Spleen (tissue), 11 donors: ENCODE measurements around the gene TRAPPC2. TPM values are rescaled to one million over a fixed set of nuclear protein-coding genes. Genes with fewer than 3 reads are reported as not detected.

Experiments used
- DNase-seq: peaks from one replicate; pipeline ENCODE4 v3.0.0-alpha.2; 2020
- H3K27ac ChIP-seq, 8 donors: fragments of 200-600 bp; sonication (generic) in 7 of 8; 1 replicate in 4 of 8; 2 replicates in 4 of 8; pipeline versions ENCODE4 v1.5.0 to v1.8.0; 2016 to 2021; ENCODE audit warnings: inconsistent platforms in 4 of 8, mild to moderate bottlenecking in 4 of 8, moderate library complexity in 1 of 8
- H3K27me3 ChIP-seq, 7 donors: fragments of 200-600 bp; sonication (generic) in 6 of 7; replicated peaks in 1 of 7; 1 replicate in 4 of 7; 2 replicates in 3 of 7; pipeline versions ENCODE4 v1.5.0 to v1.8.0; 2016 to 2021; ENCODE audit warnings: inconsistent platforms in 3 of 7, mild to moderate bottlenecking in 1 of 7
- H3K36me3 ChIP-seq, 6 donors: fragments of 200-600 bp; sonication (generic) in 5 of 6; 1 replicate in 4 of 6; 2 replicates in 2 of 6; pipeline versions ENCODE4 v1.5.0 to v1.8.0; 2016 to 2021; ENCODE audit warnings: inconsistent platforms in 2 of 6
- H3K4me1 ChIP-seq, 6 donors: fragments of 200-600 bp; sonication (generic) in 5 of 6; 1 replicate in 3 of 6; 2 replicates in 3 of 6; pipeline versions ENCODE4 v1.5.0 to v1.8.0; 2016 to 2021; ENCODE audit warnings: inconsistent platforms in 3 of 6
- H3K4me3 ChIP-seq, 8 donors: fragments of 200-600 bp; sonication (generic) in 7 of 8; 1 replicate in 4 of 8; 2 replicates in 4 of 8; pipeline versions ENCODE4 v1.5.0 to v1.8.0; 2016 to 2021; ENCODE audit warnings: inconsistent platforms in 4 of 8, mild to moderate bottlenecking in 4 of 8, moderate library complexity in 2 of 8
- H3K9me3 ChIP-seq, 8 donors: fragments of 200-600 bp; sonication (generic) in 7 of 8; 1 replicate in 4 of 8; 2 replicates in 4 of 8; pipeline versions ENCODE4 v1.5.0 to v1.8.0; 2016 to 2021; ENCODE audit warnings: inconsistent platforms in 4 of 8
- CTCF ChIP-seq, 11 experiments: fragments of 200-600 bp in 7 of 11; fragments of 450-650 bp in 4 of 11; sonication (generic) in 4 of 11; IDR thresholded peaks in 8 of 11; conservative IDR thresholded peaks in 3 of 11; 1 replicate in 7 of 11; 2 replicates in 4 of 11; pipeline versions ENCODE4 v1.4.0 to v1.8.0; 2016 to 2021; ENCODE audit warnings: antibody characterized with exemption in 11 of 11, inconsistent platforms in 4 of 11, mild to moderate bottlenecking in 1 of 11
- POLR2A ChIP-seq, 3 donors: fragments of 450-650 bp; IDR thresholded peaks; one replicate each; pipeline ENCODE4 v1.5.1; 2017; ENCODE audit warnings: antibody characterized with exemption in 3 of 3, mild to moderate bottlenecking in 1 of 3
- POLR2AphosphoS5 ChIP-seq, 3 donors: sonication (generic); formaldehyde crosslinking; IDR thresholded peaks; one replicate each; pipeline ENCODE4 v1.5.1; 2017; ENCODE audit warnings: antibody characterized with exemption in 3 of 3
- WGBS, 5 donors: extraction: QIAGEN DNeasy Blood & Tissue Kit in 3 of 5; methylation state at CpG; one replicate each; pipeline versions ENCODE4 v1.1.5 to v1.1.7; 2013 to 2018; 5-methylcytosine and 5-hydroxymethylcytosine counted together
- intact Hi-C: fragments of 100-400 bp; cut with DNase I; formaldehyde crosslinking; loops from one replicate; pipeline ENCODE4 v1.15.0; 2023; ENCODE audit warnings: low total_unique reads
- polyA plus RNA-seq, 3 donors: library from polyadenylated mRNA; stranded (reverse); fragments of 200-250 nt; gene quantifications; one replicate each; pipeline ENCODE4 v1.2.1, GENCODE V29; 2013
- total RNA-seq, 7 donors: library from RNA; depleted of rRNA in 3 of 7; stranded (reverse); fragments of >200 nt in 3 of 7; fragmentation: NEBNext Ultra II Directional in 4 of 7; extraction: Animal tissue kit (Norgen Biotek cat#: 25700) in 4 of 7; gene quantifications; one replicate each; pipeline versions ENCODE4 v1.1.0 to v1.2.1, GENCODE V29; 2016 to 2021
- donor health status: healthy with polysubstance abuse.
- donor health status: DM: no; HTN: no; CAD: no; lungs with moderate emphysema.
- donor health status: DM: no; HTN: no; CAD: no.
- donor health status: Bipolar disorder and iron deficiency.
- donor health status: healthy.
- donor health status: DM: no; HTN: no; CAD: no.
- donor health status: DM: yes; HTN: yes; CAD: no.

TRAPPC2 gene
- total and polyA plus RNA-seq, 10 donors = 10.8 to 29.5 (median 23.3) TPM

DNA sequence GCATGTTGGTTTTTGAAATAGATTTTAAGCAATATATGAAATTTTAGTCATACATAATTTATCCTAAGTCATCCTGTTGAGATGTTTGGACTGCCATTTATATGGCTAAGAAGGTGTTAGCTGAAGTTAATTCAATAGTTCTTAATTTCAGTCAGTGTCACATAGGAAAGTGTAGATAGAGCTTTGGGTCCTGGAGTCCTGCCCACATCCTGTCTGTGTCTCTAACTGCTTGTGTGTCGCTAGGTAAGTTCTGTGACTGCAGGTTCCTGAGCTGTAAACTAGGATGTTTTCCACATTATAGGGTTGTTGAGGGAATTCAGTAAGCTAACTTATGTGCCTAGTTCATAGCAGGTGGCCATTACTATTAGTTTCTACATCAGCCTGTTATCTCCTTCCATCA is 20.8 kb upstream of the TRAPPC2 start:
- H3K27me3 ChIP-seq = no peaks in the 10 kb centered on the region
- DNase-seq = no peak
- intact Hi-C loops = loop anchor here (10.0 kb wide), 2 partner anchors 100 to 280 kb away; partner anchors contain the start of gene TCEANC
- peaks cover 0 to 78% (median 19%) of the 10 kb centered on the region in 6 donors for H3K36me3 ChIP-seq
- 29 to 67% (median 44%) methylated on average over 1 of the region's 1 CpG for WGBS, 5 donors
- TF ChIP-seq POLR2A (IDR thresholded peaks at IDR 0.05) = no peak
- no peak for TF ChIP-seq CTCF (IDR thresholded peaks at IDR 0.05 in 8 of 11, conservative IDR thresholded peaks at IDR 0.05 in 3 of 11)
- no peak for TF ChIP-seq POLR2AphosphoS5 (IDR thresholded peaks at IDR 0.05)
- peak overlapping the region in 4 of 8 donors; percentile 32 to 57 (median 53) for H3K27ac ChIP-seq
- H3K4me3 ChIP-seq = no peak overlapping the region
- no peaks in the 10 kb centered on the region for H3K9me3 ChIP-seq
- peaks cover 10 to 83% (median 35%) of the 10 kb centered on the region in 6 donors for H3K4me1 ChIP-seq

GRCh38 chrX:13754765-13755164 is 20.3 kb upstream of the TRAPPC2 start:
- H3K4me3 ChIP-seq = no peak overlapping the region
- peaks cover 6 to 80% (median 31%) of the 10 kb centered on the region in 6 donors for H3K4me1 ChIP-seq
- DNase-seq = no peak
- intact Hi-C loops = loop anchor here (10.0 kb wide), 2 partner anchors 100 to 280 kb away; partner anchors contain the start of gene TCEANC
- 56 to 92% (median 81%) methylated on average over 1 of the region's 1 CpG for WGBS, 5 donors
- no peaks in the 10 kb centered on the region for H3K27me3 ChIP-seq
- TF ChIP-seq POLR2A (IDR thresholded peaks at IDR 0.05) = no peak
- no peak for TF ChIP-seq CTCF (IDR thresholded peaks at IDR 0.05 in 8 of 11, conservative IDR thresholded peaks at IDR 0.05 in 3 of 11)
- TF ChIP-seq POLR2AphosphoS5 (IDR thresholded peaks at IDR 0.05) = no peak
- H3K36me3 ChIP-seq = peaks cover 0 to 76% (median 19%) of the 10 kb centered on the region in 6 donors
- no peaks in the 10 kb centered on the region for H3K9me3 ChIP-seq
- H3K27ac ChIP-seq = peak overlapping the region in 5 of 8 donors; percentile 26 to 57 (median 51)

- no peak for TF ChIP-seq POLR2AphosphoS5 (IDR thresholded peaks at IDR 0.05)
- H3K36me3 ChIP-seq = peaks cover 0 to 78% (median 14%) of the 10 kb centered on the region in 6 donors
- no peak for DNase-seq
- H3K27me3 ChIP-seq = no peaks in the 10 kb centered on the region
- 15 to 50% (median 23%) methylated on average over 3 of the region's 3 CpGs for WGBS, 5 donors
- H3K4me1 ChIP-seq = peaks cover 5 to 63% (median 21%) of the 10 kb centered on the region in 6 donors
- no peaks in the 10 kb centered on the region for H3K9me3 ChIP-seq
- peak overlapping the region in 4 of 8 donors; percentile 21 to 48 (median 35) for H3K27ac ChIP-seq
- intact Hi-C loops = loop anchor here (10.0 kb wide), 2 partner anchors 98 to 282 kb away; partner anchors contain the start of gene TCEANC
- H3K4me3 ChIP-seq = no peak overlapping the region
These were observed 18.2 kb upstream of the TRAPPC2 start for GRCh38 chrX:13752646-13753045.

GRCh38 chrX:13752141-13752540 is 17.7 kb upstream of the TRAPPC2 start:
- H3K36me3 ChIP-seq = peaks cover 0 to 78% (median 9%) of the 10 kb centered on the region in 6 donors
- no peak for TF ChIP-seq CTCF (IDR thresholded peaks at IDR 0.05 in 8 of 11, conservative IDR thresholded peaks at IDR 0.05 in 3 of 11)
- TF ChIP-seq POLR2A (IDR thresholded peaks at IDR 0.05) = no peak
- no peak for TF ChIP-seq POLR2AphosphoS5 (IDR thresholded peaks at IDR 0.05)
- H3K27me3 ChIP-seq = no peaks in the 10 kb centered on the region
- 72 to 83% (median 80%) methylated on average over 3 of the region's 3 CpGs for WGBS, 5 donors
- H3K4me3 ChIP-seq = no peak overlapping the region
- H3K4me1 ChIP-seq = peaks cover 5 to 67% (median 21%) of the 10 kb centered on the region in 6 donors
- peak overlapping the region in 2 of 8 donors; percentile 21 to 27 for H3K27ac ChIP-seq
- H3K9me3 ChIP-seq = no peaks in the 10 kb centered on the region
- intact Hi-C loops = loop anchor here (10.0 kb wide), 2 partner anchors 97 to 283 kb away; partner anchors contain the start of gene TCEANC
- no peak for DNase-seq
